K562 (cell line): ENCODE measurements around the gene VEGFA. TPM values are rescaled to one million over a fixed set of nuclear protein-coding genes. Genes with fewer than 3 reads are reported as not detected.

Experiments
- BDP1 ChIP-seq: IDR thresholded peaks from 3 replicates; pipeline ENCODE4 v1.6.1; 2011; ENCODE audit not compliant: insufficient read length, insufficient read depth
- BRD4 ChIP-seq: fragments of 200-600 bp; sonication (generic); IDR thresholded peaks from 2 replicates; pipeline ENCODE4 v1.6.1; 2017; ENCODE audit warnings: inconsistent platforms
- DDX20 ChIP-seq: fragments of 450-650 bp; IDR thresholded peaks from 2 replicates; pipeline ENCODE4 v1.6.1; 2016; ENCODE audit warnings: missing genetic modification characterization, low read depth, mild to moderate bottlenecking, missing compliant biosample characterization, moderate library complexity
- DLX4 ChIP-seq: fragments of 250-450 bp; sonication (Bioruptor Pico); IDR thresholded peaks from 2 replicates; pipeline ENCODE4 v1.6.1; 2021; ENCODE audit warnings: mild to moderate bottlenecking
- FOXP4 ChIP-seq: sonication (generic); formaldehyde crosslinking; IDR thresholded peaks from 2 replicates; pipeline ENCODE4 v1.8.0; 2022; ENCODE audit warnings: mild to moderate bottlenecking, missing genetic modification reagents, borderline replicate concordance
- GATA2 ChIP-seq: sonication (generic); formaldehyde crosslinking; IDR thresholded peaks from 2 replicates; pipeline ENCODE4 v1.4.0; 2020; ENCODE audit warnings: mild to moderate bottlenecking, missing genetic modification reagents
- HDAC3 ChIP-seq: fragments of 450-650 bp; IDR thresholded peaks from 2 replicates; pipeline ENCODE4 v1.6.1; 2018; ENCODE audit warnings: borderline replicate concordance, mild to moderate bottlenecking, moderate library complexity; ENCODE audit not compliant: partially characterized antibody
- HSF4 ChIP-seq: fragments of 250-450 bp; sonication (Bioruptor Pico); IDR thresholded peaks from 2 replicates; pipeline ENCODE4 v2.1.2; 2022; ENCODE audit warnings: mild to moderate bottlenecking, moderate library complexity, borderline replicate concordance
- L3MBTL2 ChIP-seq: fragments of 450-650 bp; IDR thresholded peaks from 2 replicates; pipeline ENCODE4 v1.6.1; 2016; ENCODE audit warnings: mild to moderate bottlenecking, moderate library complexity
- MLLT1 ChIP-seq, 2 experiments: fragments of 450-650 bp; IDR thresholded peaks; 2 replicates each; pipeline ENCODE4 v1.6.1; 2016
- NBN ChIP-seq: fragments of 450-650 bp; IDR thresholded peaks from 2 replicates; pipeline ENCODE4 v1.6.1; 2016; ENCODE audit warnings: low read depth, mild to moderate bottlenecking
- RBBP5 ChIP-seq: fragments of 200-600 bp; sonication (generic); IDR thresholded peaks from 2 replicates; pipeline ENCODE4 v1.6.1; 2012; ENCODE audit warnings: borderline replicate concordance, mild to moderate bottlenecking, low read length, control low read depth, inconsistent platforms; ENCODE audit not compliant: insufficient read depth, poor library complexity, severe bottlenecking
- SIRT6 ChIP-seq: IDR thresholded peaks from one replicate; pipeline ENCODE4 v1.6.1; 2012; ENCODE audit warnings: low read depth, mild to moderate bottlenecking, control low read depth, inconsistent platforms, low read length, moderate library complexity
- ZKSCAN1 ChIP-seq: fragments of 150-350 bp; IDR thresholded peaks from 2 replicates; pipeline ENCODE4 v1.6.1; 2016; ENCODE audit warnings: low read depth, low read length
- ZNF318 ChIP-seq, 2 experiments: fragments of 450-650 bp; IDR thresholded peaks; 2 replicates each; pipeline ENCODE4 v1.6.1; 2016; ENCODE audit warnings: mild to moderate bottlenecking in 2 of 2, borderline replicate concordance in 1 of 2, low read depth in 1 of 2, moderate library complexity in 1 of 2
- polyA plus RNA-seq, 8 experiments: library from polyadenylated mRNA; depleted of rRNA in 4 of 8; stranded (reverse) in 5 of 8; unstranded in 3 of 8; fragments of >200 nt; fragmentation: Nextera tagmentation in 2 of 8; fragmentation: Illumina TruSeq in 1 of 8; extraction: Ambion mirVana in 2 of 8; extraction: Trizol in 1 of 8; gene quantifications; 2 replicates each; pipeline versions ENCODE4 v1.2.1 to v1.2.3, GENCODE V29; 2011 to 2014; ENCODE audit warnings: inconsistent platforms in 1 of 8, missing spikeins in 1 of 8
- total RNA-seq, 7 experiments: library from RNA; depleted of rRNA in 6 of 7; stranded (reverse); fragments of >200 nt in 6 of 7; fragmentation: Illumina TruSeq in 2 of 7; extraction: Trizol in 2 of 7; gene quantifications; 2 replicates each; pipeline versions ENCODE4 v1.2.1 to v1.2.3, GENCODE V29; 2011 to 2021; ENCODE audit warnings: low replicate concordance in 1 of 7

VEGFA gene
- total and polyA plus RNA-seq, 9 of the 15 experiments (the other 6 are each of a cell fraction or from before 2014, with no cell fraction given), result 14.0 to 271 (median 124) TPM

GRCh38 chr6:43771210-43771857 is 1.3 kb downstream of the VEGFA start (continued):
- TF ChIP-seq HSF4 (CRISPR knock-in tag) (0 out of 2 replicates have a peak, but pooled peaks have one; percentile 9), HDAC3 (no peak), NBN (no peak), BRD4 (no peak), GATA2 (CRISPR knock-in tag) (no peak), ZKSCAN1 (no peak), DLX4 (CRISPR knock-in tag) (no peak), SIRT6 (no peak), BDP1 (no peak), FOXP4 (CRISPR knock-in tag) (peak; percentile 64; the same call in 1 of the 2 replicates), DDX20 (tag) (no peak), RBBP5 (peak; percentile 56), L3MBTL2 (no peak), MLLT1 (IDR thresholded peaks at IDR 0.05) (peak; percentile 60 to 84; a peak in 3 of 4 replicates), ZNF318 (IDR thresholded peaks at IDR 0.05; ENCODE audit: borderline replicate concordance in 1 of 2, low read depth in 1 of 2) (no peak)
